Activated naive CD4-positive, alpha-beta T cell treated with anti-CD3 and anti-CD28 coated beads, Interleukin-2, amount 50 U/mL, for 72 hours (primary cell): ENCODE results near the gene SCRT2. TPM values are rescaled to one million over a fixed set of nuclear protein-coding genes. Genes with fewer than 3 reads are reported as not detected.
"Not testable (repeated sequence)": the region's sequence is repeated elsewhere in the genome, so short reads cannot be mapped to it uniquely, and the experiment has no call there.

Experiments used
- ATAC-seq, 2 donors: fragments of 150-1000 bp; cut with Tn5 transposase; 2 replicates each; pipeline ENCODE4 v1.10.0; 2021; ENCODE audit warnings: mild to moderate bottlenecking in 2 of 2, moderate library complexity in 2 of 2
- DNase-seq, 2 donors: peaks; one replicate each; pipeline ENCODE4 v3.0.0; 2021 to 2022; ENCODE audit warnings: low spot score in 2 of 2
- H3K27ac Mint-ChIP-seq, 2 donors: one replicate each; pipeline ENCODE4 v1.8.0; 2022; ENCODE audit warnings: mild to moderate bottlenecking in 2 of 2, mixed read lengths in 2 of 2
- H3K36me3 Mint-ChIP-seq, 2 donors: one replicate each; pipeline ENCODE4 v1.8.0; 2022; ENCODE audit warnings: mixed read lengths in 2 of 2
- H3K9me3 Mint-ChIP-seq, 2 donors: one replicate each; pipeline ENCODE4 v1.8.0; 2022; ENCODE audit warnings: mixed read lengths in 2 of 2
- total RNA-seq, 2 donors: library from RNA; stranded (reverse); gene quantifications; one replicate each; pipeline ENCODE4 v1.2.3, GENCODE V29; 2022

Gene SCRT2
- total RNA-seq, 2 donors from 2014 or later: not detected

DNA sequence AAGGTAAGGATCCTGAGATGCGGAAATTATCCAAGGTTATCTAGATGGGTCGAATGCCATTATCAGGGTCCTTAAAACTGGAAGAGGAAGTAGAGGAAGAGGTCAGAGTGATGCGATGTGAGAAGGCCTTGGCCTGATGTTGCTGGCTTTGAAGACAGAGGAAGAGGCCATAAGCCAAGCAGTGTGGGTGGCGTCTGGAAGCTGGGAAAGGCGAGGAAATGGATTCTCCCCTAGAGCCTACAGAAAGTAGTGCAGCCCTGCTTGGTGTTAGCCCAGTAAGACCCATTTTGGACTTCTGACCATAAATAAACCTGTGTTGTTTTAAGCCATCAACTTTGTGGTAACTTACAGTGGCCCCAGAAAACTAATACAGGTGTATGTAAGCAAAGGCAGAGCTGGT, 24.6 kb downstream of the SCRT2 start:
- peaks cover 11 to 17% of the 10 kb centered on the region in 2 donors for H3K36me3 Mint-ChIP-seq
- ATAC-seq (no peak), DNase-seq (no peak)
- no peaks in the 10 kb centered on the region for H3K9me3 Mint-ChIP-seq
- peak overlapping the region in 1 of 2 donors; percentile 76 for H3K27ac Mint-ChIP-seq

DNA sequence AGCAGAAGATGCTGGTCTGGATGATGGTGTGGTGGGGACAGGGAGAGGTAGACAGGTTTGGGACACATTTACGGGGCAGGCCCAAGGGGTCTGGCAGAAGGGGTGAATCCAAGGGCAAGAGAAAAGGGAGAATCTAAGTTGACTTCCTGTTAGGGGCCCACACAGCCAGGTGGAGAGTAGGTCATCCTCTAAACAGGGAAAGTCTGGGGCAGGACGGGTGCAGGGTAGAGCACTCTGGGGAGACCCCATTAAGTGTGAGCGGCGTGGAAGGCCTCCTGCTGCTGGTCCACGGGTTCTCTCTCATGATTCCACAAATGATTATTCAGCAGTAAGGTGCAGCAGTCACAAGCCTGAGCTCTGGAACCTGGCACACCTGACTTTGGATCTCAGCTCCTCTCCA, 25.3 kb downstream of the SCRT2 start:
- no peak for ATAC-seq
- Mint-ChIP-seq H3K36me3 (peaks cover 11 to 17% of the 10 kb centered on the region in 2 donors), H3K27ac (peak overlapping the region in 1 of 2 donors; percentile 23), H3K9me3 (no peaks in the 10 kb centered on the region)
- no peak for DNase-seq

DNA sequence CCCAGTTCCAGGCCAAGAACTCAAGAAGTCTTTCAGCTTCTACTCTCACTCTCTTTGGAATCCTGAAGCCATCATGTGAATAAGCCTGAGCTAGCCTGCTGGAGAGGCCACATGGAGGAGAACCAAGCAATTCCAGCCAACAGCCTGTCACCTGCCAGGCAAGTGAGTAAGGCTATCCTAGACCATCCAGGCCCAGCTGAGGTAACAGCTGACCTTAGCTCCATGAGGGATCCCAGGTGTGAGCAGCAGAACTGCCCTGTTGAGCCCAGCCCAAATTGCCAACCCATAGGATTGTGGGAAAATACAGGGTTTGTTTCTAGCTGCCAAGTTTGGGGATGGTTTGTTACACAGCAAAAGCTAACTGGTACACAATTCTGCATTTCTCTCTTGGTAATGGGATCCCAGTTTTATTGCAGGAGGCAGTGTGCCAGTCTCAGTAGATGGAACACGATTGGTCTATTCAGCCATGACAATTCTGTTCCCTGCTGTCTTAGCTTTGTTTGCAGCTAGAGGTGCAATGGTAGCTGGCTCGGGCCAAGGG, 28.1 kb downstream of the SCRT2 start:
- Mint-ChIP-seq H3K36me3 (peaks cover 11 to 17% of the 10 kb centered on the region in 2 donors), H3K9me3 (no peaks in the 10 kb centered on the region), H3K27ac (peak overlapping the region in 1 of 2 donors; percentile 21)
- DNase-seq (no peak), ATAC-seq (no peak)

DNA sequence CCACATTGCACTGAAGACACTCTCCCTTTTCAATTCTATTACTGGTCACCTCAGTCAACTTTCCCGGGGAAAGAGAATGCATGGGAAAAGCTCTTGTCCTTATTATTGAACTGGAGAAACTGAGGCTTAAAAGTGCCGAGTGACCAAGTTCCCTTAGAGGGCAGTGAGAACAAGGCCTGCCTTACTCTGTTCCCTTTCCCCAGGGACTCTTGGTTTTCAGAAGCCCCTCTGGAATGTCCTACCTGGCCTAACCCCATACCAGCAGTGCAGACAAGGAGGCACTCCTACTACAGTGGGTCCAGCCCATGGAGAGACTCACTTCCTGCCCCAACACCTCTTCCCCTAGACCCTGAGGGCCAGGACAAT, 28.8 kb downstream of the SCRT2 start:
- DNase-seq: no peak

DNA sequence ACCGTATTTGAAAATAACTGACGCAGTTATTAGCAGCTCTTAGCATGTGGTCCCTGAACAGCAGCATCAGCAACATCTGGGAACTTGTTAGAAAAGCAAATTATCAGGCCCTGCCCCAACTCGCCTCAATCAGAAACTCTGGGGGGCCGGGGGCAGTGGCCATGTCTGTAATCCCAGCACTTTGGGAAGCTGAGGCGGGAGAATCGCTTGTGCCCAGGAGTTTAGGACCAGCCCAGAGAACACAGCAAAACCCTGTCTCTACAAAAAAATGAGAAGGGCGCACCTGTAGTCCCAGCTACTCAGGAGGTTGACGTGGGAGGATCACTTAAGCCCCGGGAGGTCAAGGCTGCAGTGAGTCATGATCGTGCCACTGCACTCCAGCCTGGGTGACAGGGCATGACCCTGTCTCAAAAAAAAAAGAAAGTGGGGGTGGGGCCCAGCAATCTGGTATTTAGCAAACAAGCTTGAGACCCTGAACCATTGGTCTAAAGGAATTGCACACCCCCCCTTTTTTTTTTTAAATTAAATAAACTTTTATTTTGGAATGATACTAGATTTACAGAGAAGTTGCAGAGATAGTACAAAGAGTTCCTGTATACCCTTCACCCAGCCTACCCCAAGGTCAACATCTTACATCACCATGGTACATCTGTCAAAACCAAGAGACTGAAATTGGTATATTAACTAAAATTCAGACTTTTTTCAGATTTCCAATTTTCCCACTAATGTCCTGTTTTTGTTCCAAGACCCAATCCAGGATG, 29.3 kb downstream of the SCRT2 start:
- Mint-ChIP-seq H3K36me3 (peaks cover 10 to 11% of the 10 kb centered on the region in 2 donors), H3K27ac (no peak overlapping the region), H3K9me3 (no peaks in the 10 kb centered on the region)
- DNase-seq: no peak
- no peak for ATAC-seq

More for the DNA sequence above, 28.8 kb downstream of the SCRT2 start:
- peaks cover 11 to 16% of the 10 kb centered on the region in 2 donors for H3K36me3 Mint-ChIP-seq
- ATAC-seq: no peak
- H3K9me3 Mint-ChIP-seq: no peaks in the 10 kb centered on the region
- H3K27ac Mint-ChIP-seq: peak overlapping the region in 1 of 2 donors; percentile 21

DNA sequence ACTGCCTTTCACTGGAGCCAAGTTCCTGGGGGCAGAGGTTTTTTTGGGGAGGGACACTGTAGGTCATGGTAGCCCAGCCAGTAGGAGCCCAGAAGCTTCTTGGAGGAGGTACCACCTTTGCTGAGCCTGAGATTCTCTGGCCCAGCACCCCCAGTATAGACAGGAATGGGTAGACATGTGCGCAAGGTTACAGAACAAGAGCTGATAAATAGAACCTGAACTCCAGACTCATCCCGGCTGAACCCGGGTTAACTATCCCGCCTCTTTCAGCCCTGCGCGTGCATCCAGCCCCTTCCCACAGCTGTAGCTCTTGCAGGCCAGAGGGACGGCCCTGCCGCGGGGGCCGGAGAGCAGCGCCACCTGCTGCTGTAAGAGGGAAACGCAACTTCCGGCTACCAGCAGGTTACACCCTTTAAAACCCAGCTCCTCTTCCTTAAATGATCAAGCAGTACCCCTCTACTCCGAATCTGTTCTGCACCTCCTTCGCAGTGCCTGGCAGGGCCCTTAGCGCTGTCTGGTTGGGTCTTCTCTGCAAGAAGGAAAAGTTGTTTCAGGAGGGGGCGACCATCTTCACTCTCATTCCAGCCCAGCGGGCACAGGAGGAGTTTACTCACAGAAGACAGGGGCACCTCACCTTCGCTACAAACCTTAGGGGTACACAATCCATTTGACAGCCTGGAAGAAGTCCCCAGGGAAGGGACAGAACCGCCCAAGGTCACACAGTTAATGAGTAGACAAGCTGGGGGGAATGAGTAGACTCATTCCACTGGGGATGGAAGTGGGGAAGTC, 30.1 kb downstream of the SCRT2 start:
- Mint-ChIP-seq H3K27ac (no peak overlapping the region), H3K9me3 (no peaks in the 10 kb centered on the region), H3K36me3 (peaks cover 10 to 11% of the 10 kb centered on the region in 2 donors)
- ATAC-seq (peak; percentile 86 to 87), DNase-seq (peak; percentile 74 to 83)

DNA sequence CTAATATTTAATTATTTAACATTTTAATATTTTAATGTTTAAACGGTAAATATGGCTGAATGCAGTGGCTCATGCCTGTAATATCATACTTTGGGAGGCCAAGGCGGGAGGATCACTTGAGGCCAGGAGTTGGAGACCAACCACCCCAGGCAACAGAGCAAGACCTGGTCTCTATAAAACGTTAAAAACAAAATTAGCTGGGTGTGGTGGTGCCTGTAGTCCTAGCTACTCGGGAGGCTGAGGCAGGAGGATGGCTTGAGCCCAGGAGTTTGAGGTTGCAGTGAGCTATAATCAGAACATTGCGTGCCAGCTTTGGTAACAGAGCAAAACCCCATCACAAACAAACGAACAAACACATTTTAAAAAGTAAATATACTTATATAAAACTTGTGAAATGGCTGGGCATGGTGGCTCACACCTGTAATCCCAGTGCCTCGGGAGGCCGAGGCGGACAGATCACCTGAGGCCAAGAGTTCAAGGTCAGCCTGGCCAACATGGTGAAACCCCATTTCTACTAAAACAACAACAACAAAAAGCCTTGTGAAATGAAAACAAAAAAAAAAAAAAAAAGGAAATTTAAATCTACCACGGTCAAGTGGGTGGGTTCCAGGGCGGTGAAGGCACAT, 30.8 kb downstream of the SCRT2 start:
- ATAC-seq: no peak
- no peak for DNase-seq
- Mint-ChIP-seq H3K9me3 (no peaks in the 10 kb centered on the region), H3K36me3 (peaks cover 10 to 11% of the 10 kb centered on the region in 2 donors), H3K27ac (no peak overlapping the region)

DNA sequence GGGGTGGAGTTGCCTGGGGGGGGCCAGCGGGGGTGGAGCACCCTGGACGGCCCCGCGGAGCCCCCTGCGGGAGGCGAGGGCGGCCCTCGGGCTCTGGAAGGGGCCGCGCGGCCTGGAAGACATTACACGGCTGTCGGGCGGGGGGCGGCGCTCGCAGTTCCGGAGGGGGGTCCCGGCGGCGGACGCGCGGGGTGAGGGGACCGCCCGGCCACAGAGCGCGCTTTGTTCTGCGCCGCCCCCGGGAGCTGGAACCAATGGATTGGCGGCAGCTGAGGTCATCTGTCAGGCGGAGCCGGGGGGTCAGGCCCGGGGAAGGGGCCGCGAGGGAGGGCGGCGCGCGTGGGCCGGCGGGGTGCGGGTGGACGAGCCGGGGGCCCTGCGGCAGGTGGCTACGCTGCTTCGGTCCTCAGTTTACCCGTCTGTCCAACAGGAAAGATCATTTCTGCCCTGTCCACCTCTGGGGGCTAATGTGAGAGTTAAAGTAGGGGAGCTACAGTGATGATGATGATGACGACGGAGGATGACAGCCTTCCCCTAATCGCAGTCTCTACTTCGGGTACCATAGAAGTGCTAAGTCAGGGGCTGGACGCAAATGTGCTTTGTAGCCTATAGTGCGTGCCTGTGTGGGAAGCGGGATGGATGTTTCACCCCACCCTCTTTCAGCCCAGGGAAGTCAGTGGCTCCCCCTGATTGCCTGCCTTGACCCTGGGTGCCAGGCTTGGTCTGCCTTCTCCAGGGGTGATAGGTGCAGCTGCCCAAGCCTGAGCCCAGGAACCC, 33.0 kb downstream of the SCRT2 start:
- Mint-ChIP-seq H3K9me3 (no peaks in the 10 kb centered on the region), H3K27ac (no peak overlapping the region), H3K36me3 (peaks cover 0 to 1% of the 10 kb centered on the region in 2 donors)
- DNase-seq (no peak), ATAC-seq (no peak)

DNA sequence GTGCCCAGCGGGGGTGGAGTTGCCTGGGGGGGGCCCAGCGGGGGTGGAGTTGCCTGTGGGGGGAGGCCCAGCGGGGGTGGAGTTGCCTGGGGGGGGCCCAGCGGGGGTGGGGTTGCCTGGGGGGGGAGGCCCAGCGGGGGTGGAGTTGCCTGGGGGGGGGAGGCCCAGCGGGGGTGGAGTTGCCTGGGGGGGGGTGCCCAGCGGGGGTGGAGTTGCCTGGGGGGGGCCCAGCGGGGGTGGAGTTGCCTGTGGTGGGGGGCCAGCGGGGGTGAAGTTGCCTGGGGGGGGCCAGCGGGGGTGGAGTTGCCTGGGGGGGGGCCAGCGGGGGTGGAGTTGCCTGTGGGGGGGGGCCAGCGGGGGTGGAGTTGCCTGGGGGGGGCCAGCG, 33.6 kb downstream of the SCRT2 start:
- ATAC-seq: not testable (repeated sequence)

DNA sequence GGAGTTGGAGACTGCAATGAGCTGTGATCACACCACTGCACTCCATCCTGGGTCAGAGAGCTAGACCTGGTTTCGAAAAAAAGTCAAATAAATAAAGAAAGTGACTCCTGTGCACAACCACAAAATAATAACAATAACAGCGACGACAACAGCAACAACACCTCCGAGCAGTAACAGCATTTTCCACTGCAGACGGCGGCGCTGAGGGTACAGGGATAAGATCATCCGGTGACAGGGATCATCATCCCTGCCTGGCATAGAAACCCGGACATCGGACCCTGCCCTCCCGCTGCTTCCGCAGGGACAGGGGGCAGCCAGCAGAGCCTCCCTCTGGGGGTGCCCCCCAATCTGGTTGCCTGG, 34.1 kb downstream of the SCRT2 start:
- Mint-ChIP-seq H3K9me3 (no peaks in the 10 kb centered on the region), H3K27ac (peak overlapping the region in 1 of 2 donors; percentile 57), H3K36me3 (no peaks in the 10 kb centered on the region)
- no peak for ATAC-seq
- no peak for DNase-seq

More for the DNA sequence above, 33.6 kb downstream of the SCRT2 start:
- H3K36me3 Mint-ChIP-seq, H3K27ac Mint-ChIP-seq, DNase-seq, H3K9me3 Mint-ChIP-seq: not testable (repeated sequence)

DNA sequence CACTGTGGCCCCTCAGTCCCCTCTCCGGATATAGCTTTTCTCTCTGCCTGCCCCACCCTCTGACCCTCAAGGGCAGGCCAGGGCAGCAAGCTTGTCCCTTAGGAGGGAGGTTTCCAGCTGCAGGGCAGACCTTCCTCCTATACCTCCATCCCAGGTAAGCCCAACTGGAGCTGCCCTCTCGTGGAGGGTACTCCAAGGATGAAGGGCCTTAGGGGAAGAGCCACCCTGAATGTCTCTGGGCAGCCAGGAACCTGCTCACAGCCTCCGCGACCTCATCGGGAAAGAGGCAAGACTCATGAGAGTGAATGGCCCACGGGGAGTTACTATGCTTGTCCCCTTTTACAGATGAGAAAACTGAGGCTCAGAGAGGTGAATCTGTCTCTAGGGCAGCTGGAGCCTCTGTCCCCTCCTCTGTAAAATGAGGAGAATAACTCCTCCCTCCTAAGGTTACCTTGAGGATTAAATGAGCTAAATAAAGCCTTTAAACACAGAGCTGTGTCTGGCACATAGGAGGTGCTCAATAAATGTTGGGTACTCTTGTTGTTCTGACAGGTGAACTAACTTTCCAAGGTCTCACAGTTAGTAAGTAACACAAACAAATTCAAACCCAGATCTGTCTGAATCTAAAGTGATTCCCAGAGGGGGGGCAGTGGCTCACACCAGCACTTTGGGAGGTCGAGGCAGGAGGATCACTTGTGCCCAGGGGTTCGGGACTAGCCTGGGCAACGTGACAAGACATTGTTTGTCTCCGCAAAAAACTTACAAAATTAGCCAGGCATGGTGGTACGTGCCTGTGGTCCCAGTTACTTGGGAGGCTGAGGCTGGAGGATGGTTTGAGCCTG, 34.7 kb downstream of the SCRT2 start:
- Mint-ChIP-seq H3K36me3 (no peaks in the 10 kb centered on the region), H3K27ac (no peak overlapping the region)
- ATAC-seq: no peak

DNA sequence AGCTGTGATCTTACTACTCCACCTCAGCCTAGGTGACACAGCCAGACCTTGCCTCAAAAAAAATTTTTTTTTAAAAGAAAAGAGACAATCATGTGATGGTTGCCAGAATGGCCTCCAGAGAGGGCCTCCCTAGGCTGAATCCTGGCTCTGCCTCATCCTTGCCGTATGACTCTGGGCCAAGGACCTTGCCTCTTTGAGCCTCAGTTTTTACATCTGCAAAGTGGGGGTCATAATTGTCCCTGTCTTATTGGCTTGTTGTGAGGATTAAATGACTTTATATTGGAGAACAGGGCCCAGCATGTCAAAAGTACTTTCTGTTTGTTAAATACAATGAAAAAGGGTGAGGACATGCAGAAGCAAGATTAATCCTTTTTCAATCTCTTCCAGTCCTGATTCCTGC, 37.0 kb downstream of the SCRT2 start:
- ATAC-seq: no peak
- H3K9me3 Mint-ChIP-seq: no peaks in the 10 kb centered on the region
- no peaks in the 10 kb centered on the region for H3K36me3 Mint-ChIP-seq
- H3K27ac Mint-ChIP-seq: no peak overlapping the region
- DNase-seq: no peak

More for the DNA sequence above, 34.7 kb downstream of the SCRT2 start:
- no peaks in the 10 kb centered on the region for H3K9me3 Mint-ChIP-seq
- DNase-seq: no peak

DNA sequence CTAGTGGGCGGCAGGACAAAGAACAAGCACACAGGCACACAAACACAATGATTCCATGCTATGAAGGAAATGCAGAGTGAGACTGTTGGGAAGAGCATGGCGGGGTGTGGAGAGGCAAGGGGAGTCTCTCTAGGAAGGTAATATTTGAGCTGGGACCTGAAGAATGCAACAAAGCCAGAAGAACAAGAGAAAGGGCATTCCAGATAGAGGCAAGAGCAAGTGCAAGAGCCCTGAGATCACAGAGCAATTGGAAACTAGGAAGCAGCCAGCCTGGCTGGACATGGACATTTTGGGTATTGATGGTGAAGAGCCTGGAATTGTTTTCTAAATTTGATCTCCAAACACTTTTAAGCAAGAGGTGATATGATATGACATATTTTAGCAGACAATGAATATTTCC, 38.0 kb downstream of the SCRT2 start:
- Mint-ChIP-seq H3K27ac (no peak overlapping the region), H3K9me3 (no peaks in the 10 kb centered on the region), H3K36me3 (no peaks in the 10 kb centered on the region)
- no peak for DNase-seq
- ATAC-seq: no peak

DNA sequence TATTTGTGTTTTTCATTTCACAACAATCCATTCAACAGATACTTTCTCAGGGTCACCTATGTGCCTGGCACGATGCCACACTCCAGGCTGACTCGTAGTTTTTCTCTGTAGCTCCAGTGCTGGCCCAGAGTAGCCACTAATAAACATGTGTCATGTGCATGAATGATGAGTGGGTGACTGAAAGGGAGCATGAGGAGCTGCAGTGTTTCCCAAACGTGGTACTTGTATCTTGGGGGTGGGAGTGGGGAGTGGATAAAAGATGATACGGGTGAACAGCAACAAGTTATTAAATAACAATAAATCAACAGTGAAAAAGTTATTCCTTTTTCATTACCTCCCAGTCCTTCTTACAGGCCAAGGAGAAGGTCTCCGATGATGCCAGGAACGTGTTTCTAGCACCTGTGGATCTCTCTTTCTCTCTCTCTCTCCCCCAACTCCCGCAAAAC, 39.7 kb downstream of the SCRT2 start:
- H3K9me3 Mint-ChIP-seq: no peaks in the 10 kb centered on the region
- no peak for ATAC-seq

DNA sequence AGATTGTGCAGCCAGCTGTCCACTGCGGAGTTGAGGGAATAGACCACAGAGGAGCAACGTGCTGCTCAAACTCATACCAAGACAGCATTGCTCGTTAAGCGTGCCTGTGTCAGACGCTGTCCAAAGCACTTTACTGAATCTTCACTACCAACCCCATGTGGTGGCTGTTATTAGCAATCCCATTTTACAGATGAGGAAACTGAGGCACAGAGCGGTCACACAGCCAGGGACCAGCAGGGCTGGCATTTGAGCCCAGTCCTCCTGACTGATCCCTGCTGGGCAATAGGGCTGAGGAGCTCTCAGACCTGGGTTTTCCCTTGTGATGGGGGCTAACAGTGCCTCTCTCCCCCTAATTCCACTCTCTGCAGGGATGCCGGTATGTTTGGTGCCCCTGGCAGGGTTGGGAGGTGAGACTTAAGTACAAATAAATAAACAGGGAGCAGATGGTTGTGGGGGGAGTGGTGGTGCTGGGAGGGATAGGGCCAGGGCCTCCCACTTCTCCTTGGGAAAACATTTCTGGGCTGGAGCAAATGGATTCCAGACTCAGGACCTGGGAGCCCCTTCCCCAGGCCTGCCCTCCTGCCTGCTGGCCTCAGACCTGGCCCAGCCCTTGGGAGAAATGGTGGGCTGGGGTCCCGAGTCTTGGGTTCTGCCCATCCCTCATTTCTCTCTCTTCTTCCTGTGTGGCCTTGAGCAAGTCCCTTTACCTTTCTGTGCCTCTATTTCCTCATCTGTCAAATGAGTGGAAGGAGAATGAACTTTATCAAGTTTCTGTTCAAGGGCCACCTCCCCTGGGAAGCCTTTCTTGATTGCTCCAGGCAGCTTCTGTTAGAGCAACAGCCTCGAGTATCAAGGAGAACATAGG, 40.3 kb downstream of the SCRT2 start:
- DNase-seq (no peak), ATAC-seq (no peak)
- Mint-ChIP-seq H3K36me3 (no peaks in the 10 kb centered on the region), H3K9me3 (no peaks in the 10 kb centered on the region), H3K27ac (no peak overlapping the region)

More for the DNA sequence above, 39.7 kb downstream of the SCRT2 start:
- no peak for DNase-seq
- no peaks in the 10 kb centered on the region for H3K36me3 Mint-ChIP-seq
- no peak overlapping the region for H3K27ac Mint-ChIP-seq
